SJSA1 (cell line): ENCODE data around the gene CNTNAP5. TPM values are rescaled to one million over a fixed set of nuclear protein-coding genes. Genes with fewer than 3 reads are reported as not detected.

Source experiments
- DNase-seq, 2 experiments: peaks; one replicate each; pipeline ENCODE4 v3.0.0-alpha.2; 2015 to 2020; ENCODE audit warnings: low spot score in 2 of 2, low read depth in 1 of 2
- H3K27ac ChIP-seq: fragments of 250-450 bp; sonication (Bioruptor Pico); 2 replicates; pipeline ENCODE4 v1.5.1; 2020; ENCODE audit warnings: mild to moderate bottlenecking, moderate library complexity
- H3K27me3 ChIP-seq: fragments of 250-450 bp; sonication (Bioruptor Pico); replicated peaks from 2 replicates; pipeline ENCODE4 v1.5.1; 2020; ENCODE audit warnings: mild to moderate bottlenecking, moderate library complexity
- H3K36me3 ChIP-seq: fragments of 250-450 bp; sonication (Bioruptor Pico); 2 replicates; pipeline ENCODE4 v1.5.1; 2020; ENCODE audit warnings: mild to moderate bottlenecking
- H3K4me1 ChIP-seq: fragments of 250-450 bp; sonication (Bioruptor Pico); replicated peaks from 2 replicates; pipeline ENCODE4 v1.6.1; 2021; ENCODE audit warnings: mild to moderate bottlenecking
- H3K4me3 ChIP-seq: fragments of 250-450 bp; sonication (Bioruptor Pico); 2 replicates; pipeline ENCODE4 v1.5.1; 2020; ENCODE audit warnings: mild to moderate bottlenecking
- H3K9me3 ChIP-seq: fragments of 250-450 bp; sonication (Bioruptor Pico); replicated peaks from 2 replicates; pipeline ENCODE4 v1.5.1; 2020; ENCODE audit warnings: mild to moderate bottlenecking
- total RNA-seq: library from RNA; depleted of rRNA; stranded (reverse); fragments of >200 nt; shearing (Covaris generic); gene quantifications from 2 replicates; pipeline ENCODE4 v1.2.3, GENCODE V29; 2014

CNTNAP5 gene
- total RNA-seq, 1 experiment from 2014 or later: not detected

- Histone ChIP-seq H3K4me3 (no peak overlapping the region), H3K9me3 (peaks cover 8% of the 10 kb centered on the region; the same call in 1 of the 2 replicates), H3K27me3 (no peaks in the 10 kb centered on the region), H3K27ac (no peak overlapping the region), H3K36me3 (no peaks in the 10 kb centered on the region), H3K4me1 (no peaks in the 10 kb centered on the region)
- DNase-seq: no peak
These were observed 124.5 kb downstream of the CNTNAP5 start for GRCh38 chr2:124149571-124149970.

GRCh38 chr2:124151691-124152090, 126.6 kb downstream of the CNTNAP5 start:
- H3K4me1 ChIP-seq: no peaks in the 10 kb centered on the region
- no peak for DNase-seq

GRCh38 chr2:124153713-124154112, 128.6 kb downstream of the CNTNAP5 start:
- H3K36me3 ChIP-seq: no peaks in the 10 kb centered on the region
- no peaks in the 10 kb centered on the region for H3K4me1 ChIP-seq
- no peak overlapping the region for H3K4me3 ChIP-seq
- no peaks in the 10 kb centered on the region for H3K27me3 ChIP-seq
- DNase-seq: no peak
- H3K27ac ChIP-seq: no peak overlapping the region
- peaks cover 8% of the 10 kb centered on the region; the same call in 1 of the 2 replicates for H3K9me3 ChIP-seq

More at GRCh38 chr2:124151691-124152090, 126.6 kb downstream of the CNTNAP5 start:
- Histone ChIP-seq H3K9me3 (peaks cover 8% of the 10 kb centered on the region; the same call in 1 of the 2 replicates), H3K4me3 (no peak overlapping the region), H3K36me3 (no peaks in the 10 kb centered on the region), H3K27me3 (no peaks in the 10 kb centered on the region), H3K27ac (no peak overlapping the region)

- no peak overlapping the region for H3K4me3 ChIP-seq
These were observed 134.1 kb downstream of the CNTNAP5 start for GRCh38 chr2:124159166-124159565.

GRCh38 chr2:124161542-124161941, 136.5 kb downstream of the CNTNAP5 start:
- no peaks in the 10 kb centered on the region; the same call in 1 of the 2 replicates for H3K9me3 ChIP-seq

More at GRCh38 chr2:124159166-124159565, 134.1 kb downstream of the CNTNAP5 start:
- no peak for DNase-seq
- Histone ChIP-seq H3K36me3 (no peaks in the 10 kb centered on the region), H3K4me1 (no peaks in the 10 kb centered on the region), H3K27ac (no peak overlapping the region), H3K27me3 (no peaks in the 10 kb centered on the region), H3K9me3 (no peaks in the 10 kb centered on the region; the same call in 1 of the 2 replicates)

GRCh38 chr2:124162256-124162655, 137.2 kb downstream of the CNTNAP5 start:
- H3K27ac ChIP-seq: no peak overlapping the region
- no peak overlapping the region for H3K4me3 ChIP-seq
- no peaks in the 10 kb centered on the region for H3K27me3 ChIP-seq
- no peaks in the 10 kb centered on the region for H3K36me3 ChIP-seq
- DNase-seq: no peak
- no peaks in the 10 kb centered on the region for H3K4me1 ChIP-seq
- H3K9me3 ChIP-seq: no peaks in the 10 kb centered on the region; the same call in 1 of the 2 replicates

More at GRCh38 chr2:124161542-124161941, 136.5 kb downstream of the CNTNAP5 start:
- Histone ChIP-seq H3K27me3 (no peaks in the 10 kb centered on the region), H3K4me1 (no peaks in the 10 kb centered on the region), H3K27ac (no peak overlapping the region), H3K4me3 (no peak overlapping the region), H3K36me3 (no peaks in the 10 kb centered on the region)
- DNase-seq: no peak

- Histone ChIP-seq H3K4me1 (no peaks in the 10 kb centered on the region), H3K27ac (no peak overlapping the region), H3K27me3 (no peaks in the 10 kb centered on the region), H3K36me3 (no peaks in the 10 kb centered on the region), H3K9me3 (no peaks in the 10 kb centered on the region; the same call in 1 of the 2 replicates), H3K4me3 (no peak overlapping the region)
- no peak for DNase-seq
These were observed 138.8 kb downstream of the CNTNAP5 start for GRCh38 chr2:124163840-124164239.

- no peaks in the 10 kb centered on the region for H3K9me3 ChIP-seq
- DNase-seq: no peak
- no peak overlapping the region for H3K27ac ChIP-seq
- H3K36me3 ChIP-seq: no peaks in the 10 kb centered on the region
- no peaks in the 10 kb centered on the region for H3K27me3 ChIP-seq
- no peak overlapping the region for H3K4me3 ChIP-seq
- H3K4me1 ChIP-seq: no peaks in the 10 kb centered on the region
These were observed 140.6 kb downstream of the CNTNAP5 start for GRCh38 chr2:124165698-124166097.

GRCh38 chr2:124171472-124172063, 146.5 kb downstream of the CNTNAP5 start:
- no peak overlapping the region for H3K4me3 ChIP-seq
- no peak overlapping the region for H3K27ac ChIP-seq
- H3K36me3 ChIP-seq: no peaks in the 10 kb centered on the region
- DNase-seq: no peak
- no peaks in the 10 kb centered on the region for H3K27me3 ChIP-seq
- H3K9me3 ChIP-seq: no peaks in the 10 kb centered on the region
- H3K4me1 ChIP-seq: no peaks in the 10 kb centered on the region

GRCh38 chr2:124178719-124179118, 153.6 kb downstream of the CNTNAP5 start:
- no peak overlapping the region for H3K27ac ChIP-seq

GRCh38 chr2:124180635-124181034, 155.5 kb downstream of the CNTNAP5 start:
- H3K27me3 ChIP-seq: no peaks in the 10 kb centered on the region
- H3K4me1 ChIP-seq: no peaks in the 10 kb centered on the region
- no peak overlapping the region for H3K27ac ChIP-seq
- DNase-seq: no peak
- H3K9me3 ChIP-seq: no peaks in the 10 kb centered on the region
- H3K4me3 ChIP-seq: no peak overlapping the region
- H3K36me3 ChIP-seq: no peaks in the 10 kb centered on the region

More at GRCh38 chr2:124178719-124179118, 153.6 kb downstream of the CNTNAP5 start:
- H3K27me3 ChIP-seq: no peaks in the 10 kb centered on the region
- no peaks in the 10 kb centered on the region for H3K4me1 ChIP-seq
- no peak overlapping the region for H3K4me3 ChIP-seq
- DNase-seq: no peak
- H3K36me3 ChIP-seq: no peaks in the 10 kb centered on the region
- no peaks in the 10 kb centered on the region for H3K9me3 ChIP-seq

- Histone ChIP-seq H3K36me3 (no peaks in the 10 kb centered on the region), H3K4me3 (no peak overlapping the region), H3K27me3 (no peaks in the 10 kb centered on the region), H3K27ac (no peak overlapping the region), H3K4me1 (no peaks in the 10 kb centered on the region), H3K9me3 (no peaks in the 10 kb centered on the region; the same call in 1 of the 2 replicates)
- no peak for DNase-seq
These were observed 161.7 kb downstream of the CNTNAP5 start for GRCh38 chr2:124186801-124187200.

GRCh38 chr2:124187948-124188347, 162.9 kb downstream of the CNTNAP5 start:
- no peaks in the 10 kb centered on the region for H3K4me1 ChIP-seq
- no peak for DNase-seq
- no peaks in the 10 kb centered on the region; the same call in 1 of the 2 replicates for H3K9me3 ChIP-seq
- H3K27ac ChIP-seq: no peak overlapping the region
- no peaks in the 10 kb centered on the region for H3K27me3 ChIP-seq
- no peak overlapping the region for H3K4me3 ChIP-seq
- H3K36me3 ChIP-seq: no peaks in the 10 kb centered on the region

GRCh38 chr2:124193706-124194105, 168.6 kb downstream of the CNTNAP5 start:
- Histone ChIP-seq H3K27ac (no peak overlapping the region), H3K4me1 (no peaks in the 10 kb centered on the region), H3K4me3 (no peak overlapping the region), H3K27me3 (no peaks in the 10 kb centered on the region), H3K9me3 (no peaks in the 10 kb centered on the region; the same call in 1 of the 2 replicates), H3K36me3 (no peaks in the 10 kb centered on the region)
- DNase-seq: no peak
